Heart left ventricle (tissue), 16 donors: ENCODE results near the gene PIP5K1B. TPM values are rescaled to one million over a fixed set of nuclear protein-coding genes. Genes with fewer than 3 reads are reported as not detected.

ENCODE experiments used
- ATAC-seq, 4 donors: fragments of 200-7000 bp; cut with Tn5 transposase; one replicate each; pipeline ENCODE4 v1.9.1; 2020 to 2022; ENCODE audit warnings: moderate library complexity in 4 of 4, mild to moderate bottlenecking in 3 of 4, moderate number of reproducible peaks in 1 of 4
- DNase-seq, 5 donors: peaks; one replicate each; pipeline ENCODE4 v3.0.0-alpha.2; 2020
- H3K27ac ChIP-seq, 12 donors: fragments of 200-600 bp; sonication (generic) in 4 of 12; one replicate each; pipeline versions ENCODE4 v1.5.0 to v1.8.0; 2016 to 2022; ENCODE audit warnings: mild to moderate bottlenecking in 2 of 12
- H3K27me3 ChIP-seq, 9 donors: fragments of 200-600 bp; sonication (generic) in 2 of 9; one replicate each; pipeline versions ENCODE4 v1.5.1 to v1.8.0; 2016 to 2022; ENCODE audit warnings: mild to moderate bottlenecking in 3 of 9
- H3K36me3 ChIP-seq, 9 donors: fragments of 200-600 bp; sonication (generic) in 2 of 9; one replicate each; pipeline versions ENCODE4 v1.5.0 to v1.8.0; 2018 to 2022; ENCODE audit warnings: mild to moderate bottlenecking in 2 of 9
- H3K4me1 ChIP-seq, 12 donors: fragments of 200-600 bp; sonication (generic) in 4 of 12; one replicate each; pipeline versions ENCODE4 v1.5.0 to v1.8.0; 2016 to 2022; ENCODE audit warnings: mild to moderate bottlenecking in 3 of 12
- H3K4me3 ChIP-seq, 12 donors: fragments of 200-600 bp; sonication (generic) in 4 of 12; one replicate each; pipeline versions ENCODE4 v1.5.0 to v1.8.0; 2017 to 2022; ENCODE audit warnings: mild to moderate bottlenecking in 9 of 12, moderate library complexity in 4 of 12
- H3K9me3 ChIP-seq, 12 donors: fragments of 200-600 bp; sonication (generic) in 4 of 12; one replicate each; pipeline versions ENCODE4 v1.5.0 to v1.8.0; 2016 to 2022; ENCODE audit warnings: mild to moderate bottlenecking in 1 of 12
- CTCF ChIP-seq, 12 donors: fragments of 200-600 bp; sonication (generic) in 4 of 12; IDR thresholded peaks; one replicate each; pipeline versions ENCODE4 v1.5.0 to v1.8.0; 2018 to 2022; ENCODE audit warnings: antibody characterized with exemption in 12 of 12, mild to moderate bottlenecking in 5 of 12
- POLR2A ChIP-seq, 2 donors: fragments of 450-650 bp; IDR thresholded peaks; one replicate each; pipeline ENCODE4 v1.6.1; 2017; ENCODE audit warnings: antibody characterized with exemption in 2 of 2, mild to moderate bottlenecking in 2 of 2, moderate library complexity in 2 of 2
- WGBS, 4 donors: extraction: QIAGEN DNeasy Blood & Tissue Kit in 2 of 4; methylation state at CpG; one replicate each; pipeline versions ENCODE4 v1.1.5 to v1.1.7; 2013 to 2018; 5-methylcytosine and 5-hydroxymethylcytosine counted together
- intact Hi-C, 10 donors: fragments of 100-400 bp; cut with DNase I; formaldehyde crosslinking; loops; one replicate each; pipeline versions ENCODE4 v1.11.1 to v1.14.2; 2022
- polyA plus RNA-seq, 2 donors: library from polyadenylated mRNA; stranded (reverse); fragments of 200-250 nt; gene quantifications; one replicate each; pipeline ENCODE4 v1.2.3, GENCODE V29; 2013
- total RNA-seq, 9 donors: library from RNA; depleted of rRNA in 2 of 9; stranded (reverse); fragments of >200 nt in 2 of 9; fragmentation: NEBNext Ultra II Directional in 3 of 9; extraction: Animal tissue kit (Norgen Biotek cat#: 25700) in 3 of 9; gene quantifications; one replicate each; pipeline versions ENCODE4 v1.1.0 to v1.2.4, GENCODE V29; 2016 to 2023
- donor health status: ischemic (EF 13 %, LVEDD 7.1; RV severe dilation, severe dysfunction).
- donor health status: healthy with polysubstance abuse.
- donor health status: DM: no; HTN: yes; CAD: no.
- donor health status: DM: no; HTN: no; CAD: no.
- donor health status: ischemic (EF 25% LVEDD 6.9; RV normal size, moderate dysfunction).
- donor health status: ischemic (EF 25% LVEDD 5.7; RV mildly dilated, moderate dysfunction).
- donor health status: healthy.
- donor health status: DM: yes; HTN: yes; CAD: no.
- donor health status: ischemic (EF 35%, LVEDD 5.7; RV mildly dilated, moderate dysfunction).
- donor health status: nonischemic (EF 11% LVEDD 7.7; RV severe dilation, severe dysfunction).
- donor health status: DM: yes; HTN: yes; CAD: no.
- donor health status: PGD.
- donor health status: ischemic (EF 29% LVEDD 5.4; RV normal size, mild dysfunction).
- donor health status: nonischemic (EF 23%, LVEDD 6.1; RV moderate dilation, normal function).

The PIP5K1B gene
- total and polyA plus RNA-seq, 11 donors, result 8.6 to 68.0 (median 47.5) TPM

- ATAC-seq (no peak), DNase-seq (no peak)
- H3K9me3 ChIP-seq, result peaks cover 0 to 13% (median 0%) of the 10 kb centered on the region in 12 donors
- H3K4me1 ChIP-seq, result peaks cover 0 to 34% (median 4%) of the 10 kb centered on the region in 12 donors
- H3K4me3 ChIP-seq, result no peak overlapping the region
- intact Hi-C loops, result no loop called here
- H3K27me3 ChIP-seq, result no peaks in the 10 kb centered on the region
- no peak overlapping the region for H3K27ac ChIP-seq
- no peak for TF ChIP-seq CTCF (IDR thresholded peaks at IDR 0.05)
- no peaks in the 10 kb centered on the region for H3K36me3 ChIP-seq
- 79 to 87% (median 84%) methylated on average over 7 of the region's 7 CpGs for WGBS, 4 donors
Measured at GRCh38 chr9:68720656-68721313, 15.7 kb downstream of the PIP5K1B start.

DNA sequence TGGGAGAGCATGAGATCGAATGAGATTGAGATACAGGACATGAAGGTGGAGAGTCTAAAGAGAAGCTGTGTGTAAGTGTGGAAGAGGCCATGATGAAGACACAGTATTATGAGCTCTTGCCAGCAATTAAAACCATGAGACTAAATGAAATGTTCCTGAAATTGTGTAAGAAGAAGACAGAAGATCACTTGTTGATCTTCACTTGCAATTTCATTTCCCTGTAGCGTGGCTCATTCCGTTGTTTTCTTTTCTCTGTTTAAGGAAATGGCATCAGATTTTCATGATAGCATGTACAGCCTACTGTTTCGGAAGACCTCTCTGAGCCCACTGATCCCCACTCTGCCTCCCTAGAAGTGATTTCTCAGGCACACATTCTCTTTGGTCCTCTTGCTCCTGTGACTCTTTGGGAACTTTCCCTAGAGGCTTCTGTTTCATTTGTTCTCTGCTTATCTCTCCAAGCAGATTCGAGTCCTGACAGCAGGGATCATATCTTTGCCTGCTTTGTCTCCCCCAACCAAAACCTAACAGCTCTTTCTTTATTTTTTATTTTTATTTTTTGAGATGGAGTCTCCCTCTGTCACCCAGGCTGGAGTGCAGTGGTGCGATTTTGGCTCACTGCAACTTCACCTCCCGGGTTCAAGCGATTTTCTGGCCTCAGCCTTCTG, 16.8 kb downstream of the PIP5K1B start:
- WGBS, 4 donors, result 78 to 84% (median 80%) methylated on average over 8 of the region's 8 CpGs
- intact Hi-C loops, result no loop called here
- Histone ChIP-seq H3K9me3 (peaks cover 0 to 13% (median 0%) of the 10 kb centered on the region in 12 donors), H3K4me3 (no peak overlapping the region), H3K27ac (no peak overlapping the region), H3K27me3 (no peaks in the 10 kb centered on the region), H3K36me3 (no peaks in the 10 kb centered on the region), H3K4me1 (peaks cover 0 to 39% (median 4%) of the 10 kb centered on the region in 12 donors)
- TF ChIP-seq CTCF (IDR thresholded peaks at IDR 0.05) (no peak), POLR2A (IDR thresholded peaks at IDR 0.05) (no peak)
- DNase-seq (no peak), ATAC-seq (no peak)

DNA sequence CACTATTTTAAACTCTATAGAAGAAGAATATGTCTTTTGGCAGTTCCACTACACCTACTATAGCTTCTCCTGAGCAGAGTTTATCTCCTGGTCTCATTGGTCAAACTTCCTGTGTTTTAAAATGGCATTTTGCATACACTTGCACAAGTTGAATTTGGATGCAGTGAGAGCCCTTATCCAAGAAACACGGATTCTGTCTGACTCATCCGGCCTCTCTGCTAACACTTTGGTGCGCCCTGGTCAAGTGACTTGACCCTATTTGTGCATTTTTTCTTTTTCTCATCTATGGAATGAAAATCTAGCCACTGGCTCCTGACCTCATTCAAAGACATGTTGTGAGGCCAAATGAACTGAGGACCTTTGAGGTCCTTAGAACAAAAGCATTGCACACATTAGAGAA, 20.0 kb downstream of the PIP5K1B start:
- intact Hi-C loops, result no loop called here
- TF ChIP-seq POLR2A (IDR thresholded peaks at IDR 0.05), result no peak
- WGBS, 4 donors, result 45 to 62% (median 54%) methylated on average over 3 of the region's 3 CpGs
- DNase-seq (no peak), ATAC-seq (no peak)
- Histone ChIP-seq H3K27me3 (no peaks in the 10 kb centered on the region), H3K27ac (no peak overlapping the region), H3K4me3 (no peak overlapping the region), H3K4me1 (peaks cover 0 to 19% (median 0%) of the 10 kb centered on the region in 12 donors), H3K9me3 (peaks cover 0 to 13% (median 0%) of the 10 kb centered on the region in 12 donors), H3K36me3 (no peaks in the 10 kb centered on the region)

GRCh38 chr9:68726489-68726888, 21.4 kb downstream of the PIP5K1B start:
- TF ChIP-seq CTCF (IDR thresholded peaks at IDR 0.05) (no peak), POLR2A (IDR thresholded peaks at IDR 0.05) (no peak)
- Histone ChIP-seq H3K4me3 (no peak overlapping the region), H3K9me3 (peaks cover 0 to 13% (median 0%) of the 10 kb centered on the region in 12 donors), H3K36me3 (no peaks in the 10 kb centered on the region), H3K27ac (peak overlapping the region in 1 of 12 donors; percentile 18), H3K4me1 (peaks cover 0 to 27% (median 0%) of the 10 kb centered on the region in 12 donors), H3K27me3 (no peaks in the 10 kb centered on the region)
- 51 to 56% (median 53%) methylated on average over 5 of the region's 5 CpGs for WGBS, 4 donors
- no peak for DNase-seq
- ATAC-seq, result peak in 1 of 4 donors; percentile 13
- intact Hi-C loops, result no loop called here
